Tibial nerve (tissue), 4 donors: ENCODE data around the gene SHANK2.

ENCODE experiments used
- EP300 ChIP-seq, 2 donors: sonication (generic); formaldehyde crosslinking; IDR thresholded peaks; one replicate each; pipeline ENCODE4 v1.6.1; 2017; ENCODE audit warnings: antibody characterized with exemption in 2 of 2, mild to moderate bottlenecking in 1 of 2
- POLR2A ChIP-seq, 2 donors: fragments of 450-650 bp; IDR thresholded peaks; one replicate each; pipeline ENCODE4 v1.6.1; 2017; ENCODE audit warnings: antibody characterized with exemption in 2 of 2, mild to moderate bottlenecking in 2 of 2, moderate library complexity in 2 of 2
- TF ChIP-seq, protein P1 (sequence below), 5 experiments: fragments of 200-600 bp in 3 of 5; fragments of 450-650 bp in 2 of 5; sonication (generic) in 3 of 5; IDR thresholded peaks; one replicate each; pipeline ENCODE4 v1.5.1; 2016 to 2019; ENCODE audit warnings: antibody characterized with exemption in 5 of 5, mild to moderate bottlenecking in 3 of 5, moderate library complexity in 2 of 5

DNA sequence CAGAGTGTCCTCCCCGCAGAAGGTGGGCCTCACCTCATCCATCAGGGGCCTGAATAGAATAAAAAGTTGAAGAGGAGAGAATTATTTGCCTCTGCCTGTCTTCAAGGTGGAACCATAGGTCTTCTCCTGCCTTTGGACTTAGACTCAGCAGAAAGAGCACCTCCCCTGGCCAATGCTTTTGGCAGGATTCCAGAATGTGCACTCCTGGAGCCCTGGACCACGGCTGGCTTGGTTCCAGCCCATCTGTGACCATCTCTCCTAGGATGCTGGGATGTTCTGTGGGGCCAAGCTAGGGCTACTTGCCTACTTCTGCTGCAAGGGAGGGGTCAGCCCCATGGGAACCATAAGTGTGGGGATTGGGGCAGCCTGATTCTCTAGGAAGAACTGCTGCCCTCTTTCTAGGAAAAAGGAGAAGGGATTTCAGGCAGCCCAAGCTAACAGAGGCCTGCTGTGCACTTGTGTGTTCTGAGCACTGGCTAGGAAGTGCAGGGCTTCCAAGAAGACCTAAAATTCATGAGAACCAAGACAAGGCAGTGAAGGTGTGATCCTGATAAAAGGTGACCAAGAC is 32.2 kb upstream of the SHANK2 start:
- TF ChIP-seq, protein P1, sequence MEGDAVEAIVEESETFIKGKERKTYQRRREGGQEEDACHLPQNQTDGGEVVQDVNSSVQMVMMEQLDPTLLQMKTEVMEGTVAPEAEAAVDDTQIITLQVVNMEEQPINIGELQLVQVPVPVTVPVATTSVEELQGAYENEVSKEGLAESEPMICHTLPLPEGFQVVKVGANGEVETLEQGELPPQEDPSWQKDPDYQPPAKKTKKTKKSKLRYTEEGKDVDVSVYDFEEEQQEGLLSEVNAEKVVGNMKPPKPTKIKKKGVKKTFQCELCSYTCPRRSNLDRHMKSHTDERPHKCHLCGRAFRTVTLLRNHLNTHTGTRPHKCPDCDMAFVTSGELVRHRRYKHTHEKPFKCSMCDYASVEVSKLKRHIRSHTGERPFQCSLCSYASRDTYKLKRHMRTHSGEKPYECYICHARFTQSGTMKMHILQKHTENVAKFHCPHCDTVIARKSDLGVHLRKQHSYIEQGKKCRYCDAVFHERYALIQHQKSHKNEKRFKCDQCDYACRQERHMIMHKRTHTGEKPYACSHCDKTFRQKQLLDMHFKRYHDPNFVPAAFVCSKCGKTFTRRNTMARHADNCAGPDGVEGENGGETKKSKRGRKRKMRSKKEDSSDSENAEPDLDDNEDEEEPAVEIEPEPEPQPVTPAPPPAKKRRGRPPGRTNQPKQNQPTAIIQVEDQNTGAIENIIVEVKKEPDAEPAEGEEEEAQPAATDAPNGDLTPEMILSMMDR (IDR thresholded peaks at IDR 0.05), result no peak
- TF ChIP-seq POLR2A (IDR thresholded peaks at IDR 0.05), result no peak
- TF ChIP-seq EP300 (IDR thresholded peaks at IDR 0.05), result no peak
